GM13977 (cell line): Measurements from ENCODE around the gene ZNF488.

Experiments
- DNase-seq: peaks from one replicate; pipeline ENCODE4 v3.0.0; 2012; ENCODE audit warnings: low spot score
- in situ Hi-C: fragments of 300-500 bp; cut with MboI; formaldehyde crosslinking; loops from one replicate; pipeline ENCODE4 v1.12.0; 2022; ENCODE audit warnings: low sequenced_read_pairs, low pct_unique_long_range_greater_than_20kb, mixed read lengths, inconsistent platforms; ENCODE audit not compliant: unreplicated experiment
- TF ChIP-seq, protein P1 (sequence below): IDR thresholded peaks from 2 replicates; pipeline ENCODE4 v1.5.1; 2012; ENCODE audit warnings: mild to moderate bottlenecking, control low read depth; ENCODE audit not compliant: insufficient read depth; ENCODE audit errors: extremely low read depth, missing control alignments

Gene ZNF488

DNA sequence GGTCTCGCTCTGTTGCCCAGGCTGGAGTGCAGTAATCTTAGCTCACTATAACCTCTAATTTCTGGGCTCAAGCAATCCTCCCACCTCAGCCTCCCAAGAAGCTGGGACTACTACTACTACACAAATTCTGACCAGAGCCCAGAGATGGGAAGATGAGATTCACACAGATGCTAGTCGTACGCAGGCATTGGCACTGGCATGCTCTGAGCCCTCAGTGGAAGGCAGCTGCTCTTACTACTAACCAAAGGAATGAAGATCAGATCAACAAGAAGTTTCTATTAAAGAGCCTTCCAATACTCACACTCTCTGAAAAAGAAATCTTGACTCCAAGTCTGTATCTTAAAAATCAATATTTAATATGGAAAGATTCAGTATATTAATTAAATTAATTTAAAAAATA is 51.1 kb downstream of the ZNF488 start:
- in situ Hi-C loops = no loop called here
- DNase-seq = no peak
- TF ChIP-seq, protein P1, sequence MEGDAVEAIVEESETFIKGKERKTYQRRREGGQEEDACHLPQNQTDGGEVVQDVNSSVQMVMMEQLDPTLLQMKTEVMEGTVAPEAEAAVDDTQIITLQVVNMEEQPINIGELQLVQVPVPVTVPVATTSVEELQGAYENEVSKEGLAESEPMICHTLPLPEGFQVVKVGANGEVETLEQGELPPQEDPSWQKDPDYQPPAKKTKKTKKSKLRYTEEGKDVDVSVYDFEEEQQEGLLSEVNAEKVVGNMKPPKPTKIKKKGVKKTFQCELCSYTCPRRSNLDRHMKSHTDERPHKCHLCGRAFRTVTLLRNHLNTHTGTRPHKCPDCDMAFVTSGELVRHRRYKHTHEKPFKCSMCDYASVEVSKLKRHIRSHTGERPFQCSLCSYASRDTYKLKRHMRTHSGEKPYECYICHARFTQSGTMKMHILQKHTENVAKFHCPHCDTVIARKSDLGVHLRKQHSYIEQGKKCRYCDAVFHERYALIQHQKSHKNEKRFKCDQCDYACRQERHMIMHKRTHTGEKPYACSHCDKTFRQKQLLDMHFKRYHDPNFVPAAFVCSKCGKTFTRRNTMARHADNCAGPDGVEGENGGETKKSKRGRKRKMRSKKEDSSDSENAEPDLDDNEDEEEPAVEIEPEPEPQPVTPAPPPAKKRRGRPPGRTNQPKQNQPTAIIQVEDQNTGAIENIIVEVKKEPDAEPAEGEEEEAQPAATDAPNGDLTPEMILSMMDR = no peak

DNA sequence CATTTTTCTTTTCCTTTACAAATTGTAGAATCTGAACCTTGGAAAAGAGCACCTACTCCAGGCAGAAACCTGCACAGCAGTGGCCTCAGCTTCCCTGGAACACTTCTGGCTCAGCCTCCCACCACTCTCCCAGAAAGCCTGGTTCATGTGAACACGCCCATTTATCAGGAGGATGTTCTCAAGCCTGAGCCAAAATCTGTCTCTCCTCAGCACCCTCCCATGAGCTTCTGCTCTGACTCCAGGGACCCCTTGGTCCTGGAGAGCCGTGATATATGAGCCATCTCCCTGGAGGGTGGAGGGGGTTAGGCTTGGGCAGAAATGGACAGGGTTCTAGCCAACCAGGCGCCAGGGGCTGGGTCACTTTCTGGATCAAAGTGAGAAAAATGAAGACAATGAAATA is 51.7 kb downstream of the ZNF488 start:
- in situ Hi-C loops = no loop called here
- no peak for DNase-seq
- TF ChIP-seq, protein P1 = no peak

DNA sequence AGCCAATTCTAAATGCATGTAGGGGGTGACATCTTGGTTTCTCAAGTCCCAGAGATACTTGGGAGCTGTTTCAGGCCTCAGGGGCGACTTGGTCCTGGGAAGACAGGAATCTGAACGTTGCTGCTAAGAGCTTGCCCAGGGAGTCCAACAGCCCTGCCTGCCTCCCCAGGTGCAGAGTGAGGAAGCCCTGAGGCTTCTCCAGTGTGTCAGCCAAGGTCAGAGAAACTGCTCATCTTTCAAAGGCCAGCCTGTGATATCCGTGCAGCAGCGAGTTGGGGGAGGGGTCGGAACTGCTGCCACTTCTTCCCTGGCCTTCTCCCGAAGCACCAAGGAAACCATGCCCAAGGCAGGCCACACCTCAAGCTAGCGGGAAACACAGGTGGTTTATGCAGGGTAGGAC is 52.1 kb downstream of the ZNF488 start:
- TF ChIP-seq, protein P1 = no peak
- in situ Hi-C loops = no loop called here
- DNase-seq = no peak

DNA sequence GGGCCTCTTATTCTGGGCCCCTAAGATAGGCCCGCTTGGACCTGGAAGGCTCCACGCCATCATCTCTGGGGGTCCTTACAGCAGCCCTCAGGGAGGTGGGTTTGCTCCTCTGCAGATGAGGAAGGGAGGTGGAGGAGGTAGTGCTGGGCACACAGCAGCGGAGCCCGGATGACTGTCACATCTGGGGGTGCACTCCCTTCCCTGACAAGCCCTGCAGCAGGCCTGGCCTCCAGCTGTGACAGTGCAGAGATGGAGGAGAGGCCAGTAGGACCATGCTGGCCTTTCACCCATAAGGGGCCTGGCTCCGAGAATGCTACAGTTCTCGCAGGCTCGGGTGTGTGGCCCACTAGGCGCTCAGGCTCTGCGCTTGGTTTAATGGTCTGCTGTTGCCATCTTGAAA is 52.6 kb downstream of the ZNF488 start:
- TF ChIP-seq, protein P1 = no peak
- in situ Hi-C loops = no loop called here
- DNase-seq = no peak

DNA sequence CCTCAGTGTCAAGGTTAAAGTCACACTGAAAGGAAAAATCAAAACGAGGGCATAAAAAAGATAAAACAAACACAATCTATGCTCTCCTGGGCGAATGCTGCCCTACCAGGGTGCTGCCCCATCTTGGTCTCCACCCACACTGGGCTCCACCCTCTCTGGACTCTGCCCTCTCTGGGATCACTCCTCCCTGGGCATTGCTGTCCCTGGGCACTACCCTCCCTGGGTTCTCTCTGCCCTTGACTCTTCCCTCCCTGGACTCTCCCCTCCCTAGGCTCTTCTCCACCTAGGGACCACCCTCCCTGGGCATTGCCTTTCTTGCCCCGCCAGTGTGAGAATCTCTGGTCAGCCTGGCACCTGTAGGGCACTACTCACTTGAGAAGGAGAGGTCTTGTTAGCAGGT is 53.3 kb downstream of the ZNF488 start:
- TF ChIP-seq, protein P1 = no peak
- in situ Hi-C loops = no loop called here
- no peak for DNase-seq

DNA sequence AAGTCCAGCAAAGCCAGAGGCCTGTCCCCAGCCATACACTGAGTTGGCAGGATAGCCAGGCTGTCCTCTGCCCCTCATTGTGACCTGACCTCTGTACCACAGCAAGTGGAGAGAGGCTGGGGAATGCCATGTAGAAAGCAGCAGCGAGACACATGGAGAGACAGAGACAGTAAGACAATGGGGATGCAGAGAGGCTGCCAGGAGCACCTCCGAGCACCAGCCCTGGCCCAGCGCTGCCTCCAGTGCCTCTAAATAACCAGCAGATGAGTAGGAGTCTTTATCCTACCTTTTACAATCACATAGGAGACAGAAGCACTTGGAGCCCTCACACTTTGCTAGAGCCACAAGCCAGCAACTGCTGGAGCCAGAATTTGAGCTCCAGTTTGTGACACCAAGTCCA is 53.7 kb downstream of the ZNF488 start:
- in situ Hi-C loops = no loop called here
- TF ChIP-seq, protein P1 = no peak
- DNase-seq = no peak

DNA sequence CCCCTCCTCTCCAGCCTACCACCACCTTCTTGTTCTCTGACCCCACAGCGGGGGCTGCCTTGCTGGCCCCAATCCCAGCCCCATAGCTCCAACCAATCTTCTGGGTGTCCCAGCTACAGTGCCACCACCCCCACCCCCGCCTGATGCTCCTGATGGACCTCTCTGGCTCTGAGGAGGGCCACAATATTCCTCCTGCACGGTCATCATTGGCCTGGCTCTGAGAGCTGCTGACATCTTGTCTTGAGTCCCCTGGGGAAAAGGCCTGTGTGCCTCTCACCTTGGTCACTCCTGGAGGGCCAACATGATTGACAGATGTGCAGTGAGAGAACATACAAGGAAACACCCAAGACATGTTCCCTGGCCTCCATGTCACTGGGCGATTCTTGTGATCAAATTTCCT is 54.2 kb downstream of the ZNF488 start:
- TF ChIP-seq, protein P1 = no peak
- DNase-seq = no peak
- in situ Hi-C loops = no loop called here
